IPS DF 4.7 (cell line): ENCODE results near the gene AOPEP.

Source experiments
- DNase-seq: peaks from one replicate; pipeline ENCODE4 v3.0.0-alpha.2; 2013; ENCODE audit warnings: low spot score; ENCODE audit errors: extremely low read depth

AOPEP gene

GRCh38 chr9:94726495-94727191 lies at the start of gene AOPEP:
TSS of gene AOPEP (plus strand) at chr9:94726699. CDS start at chr9:94759784, 33,085 bp downstream.
- peak; percentile 75 for DNase-seq

GRCh38 chr9:94677929-94678328 lies 48.6 kb upstream of the AOPEP start:
- DNase-seq: no peak

- DNase-seq: no peak
Observed at GRCh38 chr9:94679587-94679986, 46.9 kb upstream of the AOPEP start.

- DNase-seq: no peak
Observed at GRCh38 chr9:94680020-94680419, 46.5 kb upstream of the AOPEP start.

- no peak for DNase-seq
Observed at GRCh38 chr9:94680621-94681020, 45.9 kb upstream of the AOPEP start.

GRCh38 chr9:94681508-94681907 lies 45.0 kb upstream of the AOPEP start:
- DNase-seq: peak; percentile 44

- no peak for DNase-seq
Observed at GRCh38 chr9:94685359-94685758, 41.1 kb upstream of the AOPEP start.

GRCh38 chr9:94687451-94687850 lies 39.0 kb upstream of the AOPEP start:
- no peak for DNase-seq

- no peak for DNase-seq
Observed at GRCh38 chr9:94690344-94690743, 36.2 kb upstream of the AOPEP start.

GRCh38 chr9:94692601-94693000 lies 33.9 kb upstream of the AOPEP start:
- no peak for DNase-seq

- DNase-seq: no peak
Observed at GRCh38 chr9:94693485-94694204, 32.9 kb upstream of the AOPEP start.

- no peak for DNase-seq
Observed at GRCh38 chr9:94696545-94696944, 30.0 kb upstream of the AOPEP start.

- DNase-seq: no peak
Observed at GRCh38 chr9:94697972-94698581, 28.4 kb upstream of the AOPEP start.

- no peak for DNase-seq
Observed at GRCh38 chr9:94699715-94700373, 26.7 kb upstream of the AOPEP start.

GRCh38 chr9:94700445-94700844 lies 26.1 kb upstream of the AOPEP start:
- DNase-seq: no peak

GRCh38 chr9:94703488-94704140 lies 22.9 kb upstream of the AOPEP start:
- DNase-seq: no peak

GRCh38 chr9:94705162-94705702 lies 21.3 kb upstream of the AOPEP start:
- DNase-seq: no peak

GRCh38 chr9:94706922-94707321 lies 19.6 kb upstream of the AOPEP start:
- no peak for DNase-seq

- DNase-seq: no peak
Observed at GRCh38 chr9:94713436-94714215, 12.9 kb upstream of the AOPEP start.

GRCh38 chr9:94714494-94714893 lies 12.0 kb upstream of the AOPEP start:
- no peak for DNase-seq
